Neuron (in vitro differentiated cells): ENCODE measurements around the gene DAPK1.

ENCODE experiments used
- H2AFZ ChIP-seq: one replicate; pipeline ENCODE4 v1.6.1; 2013; ENCODE audit warnings: low read depth, mild to moderate bottlenecking, inconsistent platforms, low read length, moderate library complexity
- H3K27me3 ChIP-seq: one replicate; pipeline ENCODE4 v1.6.1; 2013; ENCODE audit warnings: low read length; ENCODE audit not compliant: insufficient read depth
- H3K36me3 ChIP-seq: one replicate; pipeline ENCODE4 v1.6.1; 2013; ENCODE audit warnings: low read length; ENCODE audit not compliant: insufficient read depth
- H3K4me1 ChIP-seq: one replicate; pipeline ENCODE4 v1.6.1; 2013; ENCODE audit warnings: low read length; ENCODE audit not compliant: insufficient read depth
- H3K4me3 ChIP-seq: 2 replicates; pipeline ENCODE4 v1.5.1; 2013; ENCODE audit warnings: mild to moderate bottlenecking, low read length, moderate library complexity
- H3K9me3 ChIP-seq: one replicate; pipeline ENCODE4 v1.6.1; 2013; ENCODE audit warnings: low read length

The DAPK1 gene

GRCh38 chr9:87656485-87656884, 158.8 kb downstream of the DAPK1 start:
- Histone ChIP-seq H3K4me1 (no peaks in the 10 kb centered on the region), H2AFZ (no peak overlapping the region), H3K27me3 (no peaks in the 10 kb centered on the region), H3K4me3 (no peak overlapping the region), H3K36me3 (peaks cover 36% of the 10 kb centered on the region), H3K9me3 (peaks cover 2% of the 10 kb centered on the region)

- Histone ChIP-seq H3K9me3 (peaks cover 2% of the 10 kb centered on the region), H3K4me3 (no peak overlapping the region), H2AFZ (no peak overlapping the region), H3K4me1 (no peaks in the 10 kb centered on the region), H3K36me3 (peaks cover 36% of the 10 kb centered on the region), H3K27me3 (no peaks in the 10 kb centered on the region)
Measured at GRCh38 chr9:87657190-87657589, 159.5 kb downstream of the DAPK1 start.

GRCh38 chr9:87657893-87658292, 160.2 kb downstream of the DAPK1 start:
- Histone ChIP-seq H3K9me3 (peaks cover 2% of the 10 kb centered on the region), H3K36me3 (peaks cover 36% of the 10 kb centered on the region), H3K4me1 (no peaks in the 10 kb centered on the region), H3K4me3 (no peak overlapping the region), H2AFZ (no peak overlapping the region), H3K27me3 (no peaks in the 10 kb centered on the region)

- no peak overlapping the region for H2AFZ ChIP-seq
- peaks cover 36% of the 10 kb centered on the region for H3K36me3 ChIP-seq
- no peaks in the 10 kb centered on the region for H3K4me1 ChIP-seq
Measured at GRCh38 chr9:87658511-87658910, 160.8 kb downstream of the DAPK1 start.

GRCh38 chr9:87659534-87660419, 162.1 kb downstream of the DAPK1 start:
- Histone ChIP-seq H3K27me3 (no peaks in the 10 kb centered on the region), H3K4me1 (no peaks in the 10 kb centered on the region), H2AFZ (no peak overlapping the region), H3K9me3 (peaks cover 2% of the 10 kb centered on the region), H3K4me3 (no peak overlapping the region), H3K36me3 (peaks cover 44% of the 10 kb centered on the region)

More at GRCh38 chr9:87658511-87658910, 160.8 kb downstream of the DAPK1 start:
- H3K9me3 ChIP-seq: peaks cover 2% of the 10 kb centered on the region
- H3K27me3 ChIP-seq: no peaks in the 10 kb centered on the region
- H3K4me3 ChIP-seq: no peak overlapping the region

- no peaks in the 10 kb centered on the region for H3K4me1 ChIP-seq
- H2AFZ ChIP-seq: no peak overlapping the region
- no peak overlapping the region for H3K4me3 ChIP-seq
- H3K36me3 ChIP-seq: peaks cover 47% of the 10 kb centered on the region
- peaks cover 12% of the 10 kb centered on the region for H3K9me3 ChIP-seq
- no peaks in the 10 kb centered on the region for H3K27me3 ChIP-seq
Measured at GRCh38 chr9:87661241-87661640, 163.6 kb downstream of the DAPK1 start.

GRCh38 chr9:87662808-87663528, 165.3 kb downstream of the DAPK1 start:
- no peaks in the 10 kb centered on the region for H3K4me1 ChIP-seq
- peaks cover 47% of the 10 kb centered on the region for H3K36me3 ChIP-seq
- peaks cover 19% of the 10 kb centered on the region for H3K9me3 ChIP-seq
- no peak overlapping the region for H3K4me3 ChIP-seq
- no peak overlapping the region for H2AFZ ChIP-seq
- H3K27me3 ChIP-seq: no peaks in the 10 kb centered on the region

GRCh38 chr9:87663556-87663955, 165.9 kb downstream of the DAPK1 start:
- no peaks in the 10 kb centered on the region for H3K4me1 ChIP-seq
- H2AFZ ChIP-seq: no peak overlapping the region
- H3K36me3 ChIP-seq: peaks cover 48% of the 10 kb centered on the region
- H3K27me3 ChIP-seq: no peaks in the 10 kb centered on the region
- H3K9me3 ChIP-seq: peaks cover 19% of the 10 kb centered on the region
- no peak overlapping the region for H3K4me3 ChIP-seq

GRCh38 chr9:87664153-87665060, 166.7 kb downstream of the DAPK1 start:
- Histone ChIP-seq H3K36me3 (peaks cover 45% of the 10 kb centered on the region), H3K27me3 (no peaks in the 10 kb centered on the region), H2AFZ (no peak overlapping the region)

GRCh38 chr9:87665505-87665904, 167.8 kb downstream of the DAPK1 start:
- H3K36me3 ChIP-seq: peaks cover 44% of the 10 kb centered on the region
- no peaks in the 10 kb centered on the region for H3K4me1 ChIP-seq
- no peaks in the 10 kb centered on the region for H3K27me3 ChIP-seq
- H2AFZ ChIP-seq: no peak overlapping the region
- peaks cover 17% of the 10 kb centered on the region for H3K9me3 ChIP-seq
- H3K4me3 ChIP-seq: no peak overlapping the region

More at GRCh38 chr9:87664153-87665060, 166.7 kb downstream of the DAPK1 start:
- Histone ChIP-seq H3K9me3 (peaks cover 17% of the 10 kb centered on the region), H3K4me1 (no peaks in the 10 kb centered on the region), H3K4me3 (no peak overlapping the region)

- Histone ChIP-seq H3K9me3 (peaks cover 17% of the 10 kb centered on the region), H3K27me3 (no peaks in the 10 kb centered on the region), H3K4me3 (no peak overlapping the region), H3K36me3 (peaks cover 49% of the 10 kb centered on the region), H3K4me1 (no peaks in the 10 kb centered on the region), H2AFZ (no peak overlapping the region)
Measured at GRCh38 chr9:87667164-87667738, 169.6 kb downstream of the DAPK1 start.

GRCh38 chr9:87668222-87668621, 170.6 kb downstream of the DAPK1 start:
- H3K27me3 ChIP-seq: no peaks in the 10 kb centered on the region
- H2AFZ ChIP-seq: no peak overlapping the region
- H3K4me1 ChIP-seq: no peaks in the 10 kb centered on the region
- peaks cover 17% of the 10 kb centered on the region for H3K9me3 ChIP-seq
- no peak overlapping the region for H3K4me3 ChIP-seq
- H3K36me3 ChIP-seq: peaks cover 54% of the 10 kb centered on the region
